Skin epidermis (tissue), 12 donors: ENCODE measurements around the gene DOK6.

ENCODE experiments used
- H3K27ac ChIP-seq, 21 experiments: fragments of 200-600 bp; sonication (generic) in 11 of 21; one replicate each; pipeline ENCODE4 v1.5.0; 2020; ENCODE audit warnings: mild to moderate bottlenecking in 3 of 21, inconsistent platforms in 2 of 21, moderate library complexity in 2 of 21
- H3K4me3 ChIP-seq, 7 experiments: fragments of 200-600 bp; sonication (generic) in 2 of 7; one replicate each; pipeline ENCODE4 v1.5.0; 2020; ENCODE audit warnings: inconsistent platforms in 2 of 7, mild to moderate bottlenecking in 2 of 7, moderate library complexity in 1 of 7

Gene DOK6

DNA sequence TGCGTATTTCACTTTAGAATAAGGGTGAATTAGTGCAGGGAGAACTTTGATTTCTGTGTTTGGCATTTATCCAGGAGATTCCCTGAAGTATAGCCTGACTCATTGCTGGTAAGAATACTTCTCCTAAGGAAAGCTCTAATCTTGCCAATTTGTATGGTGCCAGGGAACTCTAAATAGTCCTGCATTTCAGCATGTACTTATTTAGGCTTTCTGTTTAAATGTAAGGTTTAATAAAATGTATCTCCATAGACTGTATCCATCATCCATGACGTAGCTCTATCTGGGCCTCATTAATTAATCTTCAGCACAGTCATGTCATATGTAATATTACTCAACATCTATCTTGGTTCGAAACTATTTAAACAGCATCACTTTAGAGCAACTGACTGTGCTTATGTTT is 127.7 kb downstream of the DOK6 start:
- Histone ChIP-seq H3K27ac (no peak overlapping the region), H3K4me3 (no peak overlapping the region)

DNA sequence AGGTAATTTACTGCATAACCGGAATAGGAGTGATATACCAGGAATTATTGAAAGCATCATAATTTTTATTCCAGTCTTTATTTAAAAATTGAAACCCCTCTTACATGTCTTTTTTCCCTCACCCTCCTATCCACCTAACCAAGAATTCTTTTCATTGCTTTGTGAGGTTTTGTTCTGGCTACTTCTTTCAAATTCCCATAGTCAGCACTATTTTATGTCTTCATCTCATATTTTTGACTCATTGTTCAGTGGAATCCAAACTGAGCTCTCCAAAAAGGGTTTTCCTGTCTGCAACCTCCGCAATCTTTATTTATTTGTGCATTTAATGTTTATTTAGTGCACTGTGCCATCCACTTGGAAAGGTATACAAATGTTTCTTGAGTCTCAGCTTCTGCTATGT is 128.5 kb downstream of the DOK6 start:
- H3K27ac ChIP-seq: no peak overlapping the region
- no peak overlapping the region for H3K4me3 ChIP-seq

DNA sequence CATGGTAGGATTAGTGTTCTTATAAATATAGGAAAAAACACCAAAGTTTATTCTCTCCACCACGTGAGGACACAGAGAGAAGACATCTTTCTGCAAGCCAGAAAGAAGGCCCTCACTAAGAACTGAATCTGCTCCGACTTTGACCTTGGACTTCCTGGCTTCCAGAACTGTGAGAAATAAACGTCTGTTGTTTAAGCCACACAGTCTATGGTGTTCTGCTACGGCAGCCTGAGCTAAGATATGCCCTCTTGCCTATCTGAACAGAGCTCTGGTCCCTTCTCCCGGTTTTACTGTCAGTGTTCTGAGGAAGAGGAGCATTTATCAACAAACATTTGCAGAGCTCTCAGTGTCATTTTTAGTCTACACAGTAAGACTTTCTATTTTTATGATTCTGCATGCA is 131.3 kb downstream of the DOK6 start:
- H3K27ac ChIP-seq: no peak overlapping the region
- no peak overlapping the region for H3K4me3 ChIP-seq

DNA sequence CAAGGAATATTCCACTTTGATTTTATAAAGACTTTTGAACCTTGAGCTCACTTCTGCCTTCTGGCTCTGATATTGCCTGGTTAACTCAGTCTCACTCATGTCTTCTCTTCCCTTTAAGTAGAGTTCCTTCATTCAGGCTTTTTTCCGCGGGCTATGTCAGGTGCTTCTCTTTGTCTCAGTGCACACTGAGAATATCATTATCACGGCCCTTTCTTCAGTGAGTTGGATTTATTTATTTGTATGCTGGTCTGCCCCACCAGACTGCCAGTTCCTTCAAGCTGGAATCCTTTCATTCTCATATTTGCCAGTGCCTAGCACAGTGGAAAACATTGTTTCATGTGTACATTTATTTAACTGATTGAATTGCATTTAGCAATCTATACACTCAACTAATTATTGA is 136.5 kb downstream of the DOK6 start:
- H3K27ac ChIP-seq: no peak overlapping the region

DNA sequence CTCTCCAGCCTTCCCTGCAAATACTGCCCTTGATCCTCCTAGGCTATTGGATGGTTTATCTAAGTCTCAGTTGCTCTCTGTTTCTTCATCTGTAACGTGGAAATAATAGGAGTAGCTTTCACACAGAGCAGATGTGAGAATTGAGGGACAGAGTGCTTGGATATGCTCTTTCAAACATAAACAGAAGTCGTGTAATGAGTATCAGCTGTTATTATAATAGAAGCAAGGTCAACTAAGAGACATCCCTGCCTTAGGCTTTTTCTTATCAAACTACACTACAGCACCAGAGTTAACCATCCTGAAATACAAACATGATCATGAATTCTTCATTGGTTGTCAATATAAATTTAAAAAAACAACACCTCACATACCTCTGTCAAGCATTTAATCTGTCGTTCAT is 138.2 kb downstream of the DOK6 start:
- H3K4me3 ChIP-seq: no peak overlapping the region

More for the DNA sequence above, 136.5 kb downstream of the DOK6 start:
- H3K4me3 ChIP-seq: no peak overlapping the region

DNA sequence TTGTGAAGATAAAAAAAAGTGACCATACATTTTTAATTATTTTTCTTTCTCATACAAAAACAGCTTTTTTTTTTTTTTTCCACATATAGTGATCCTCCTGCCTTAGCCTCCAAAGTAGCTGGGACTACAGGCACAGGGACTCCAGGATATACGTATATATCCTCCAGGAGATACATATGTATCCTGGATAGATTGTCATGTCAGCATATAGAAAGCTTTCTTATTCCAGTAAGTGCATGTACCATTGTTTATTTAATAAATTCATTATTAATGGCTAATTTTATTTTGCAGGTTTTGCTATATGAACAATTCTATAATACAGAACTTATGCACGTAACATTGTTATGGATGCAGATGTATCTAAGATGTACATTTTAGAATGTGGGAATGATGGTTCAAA is 138.7 kb downstream of the DOK6 start:
- H3K27ac ChIP-seq: no peak overlapping the region

More for the DNA sequence above, 138.2 kb downstream of the DOK6 start:
- no peak overlapping the region for H3K27ac ChIP-seq

DNA sequence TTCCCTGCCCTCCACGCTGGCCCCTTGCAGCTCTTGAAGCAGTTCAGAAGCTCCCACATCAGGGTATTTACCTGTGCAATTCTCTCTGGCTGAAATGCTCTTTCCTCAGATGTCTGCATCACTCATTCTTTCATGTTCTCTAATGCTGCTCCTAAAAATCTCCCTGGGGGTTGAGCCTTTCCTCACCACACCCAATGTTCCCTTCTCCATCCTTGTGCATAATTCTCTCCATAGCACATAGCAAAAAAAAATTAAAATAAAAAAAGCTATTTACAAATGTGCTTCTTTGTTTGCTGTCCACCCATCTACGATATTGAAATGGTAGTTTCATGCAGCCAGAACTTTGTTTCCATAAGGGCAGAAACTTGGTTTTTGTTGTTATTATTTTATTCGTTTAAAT is 155.5 kb downstream of the DOK6 start:
- H3K27ac ChIP-seq: no peak overlapping the region
- no peak overlapping the region for H3K4me3 ChIP-seq

More for the DNA sequence above, 138.7 kb downstream of the DOK6 start:
- no peak overlapping the region for H3K4me3 ChIP-seq

DNA sequence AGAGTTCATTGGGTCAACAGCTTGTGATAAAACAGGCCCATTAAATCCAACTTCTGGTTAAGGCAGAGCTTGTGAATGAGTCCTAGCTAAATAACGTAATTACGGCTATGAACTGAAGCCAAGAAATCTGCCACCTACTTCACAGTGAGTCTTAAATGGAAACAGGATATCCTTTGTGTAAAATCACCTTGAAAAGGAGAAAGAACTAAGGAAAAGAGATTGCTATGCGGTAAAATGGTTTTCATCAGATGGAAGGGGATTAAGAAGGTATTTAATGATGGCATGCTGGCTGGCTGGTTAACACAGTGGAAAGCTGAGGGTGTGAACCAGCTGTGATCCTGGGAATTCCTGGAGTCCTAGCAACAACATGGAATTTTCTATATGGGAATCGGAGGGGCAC is 156.6 kb downstream of the DOK6 start:
- Histone ChIP-seq H3K27ac (no peak overlapping the region), H3K4me3 (no peak overlapping the region)

DNA sequence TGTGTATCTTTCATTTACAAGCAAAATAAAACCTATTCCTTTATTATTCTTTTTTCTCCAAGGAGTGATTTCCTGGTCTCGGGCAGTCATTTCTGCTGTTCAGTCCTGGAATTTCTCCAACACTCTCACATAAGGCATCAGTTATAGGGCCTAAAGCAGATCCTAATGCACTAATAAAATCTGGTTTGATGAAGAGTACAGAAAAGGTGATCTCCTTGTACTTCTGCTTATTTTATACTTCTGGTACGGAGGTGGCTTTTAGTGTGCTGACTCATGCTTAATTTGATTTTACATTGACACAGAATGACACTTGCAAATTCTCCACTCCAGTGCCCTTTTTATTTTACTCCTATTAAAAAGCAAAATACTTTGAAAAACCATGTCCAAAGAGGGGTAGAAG is 157.4 kb downstream of the DOK6 start:
- no peak overlapping the region for H3K4me3 ChIP-seq
- no peak overlapping the region for H3K27ac ChIP-seq

DNA sequence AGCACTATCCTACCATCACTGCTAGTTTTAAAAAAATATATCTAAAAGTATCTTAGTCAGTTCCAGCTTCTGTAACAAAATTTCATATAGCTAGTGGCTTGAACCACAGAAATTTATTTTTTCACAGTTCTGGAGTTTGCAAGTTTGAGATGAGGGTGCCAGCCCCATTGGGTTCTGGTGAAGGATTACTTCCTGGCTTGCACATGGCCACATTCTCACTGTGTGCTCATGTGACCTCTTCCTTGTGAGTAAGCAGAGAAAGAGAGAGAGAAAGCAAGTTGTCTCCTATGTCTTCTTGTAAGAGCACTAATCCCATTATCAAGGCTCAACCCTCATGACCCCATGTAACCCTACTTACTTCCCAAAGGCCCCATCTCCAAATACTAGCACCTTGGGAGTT is 158.9 kb downstream of the DOK6 start:
- Histone ChIP-seq H3K4me3 (no peak overlapping the region), H3K27ac (no peak overlapping the region)

DNA sequence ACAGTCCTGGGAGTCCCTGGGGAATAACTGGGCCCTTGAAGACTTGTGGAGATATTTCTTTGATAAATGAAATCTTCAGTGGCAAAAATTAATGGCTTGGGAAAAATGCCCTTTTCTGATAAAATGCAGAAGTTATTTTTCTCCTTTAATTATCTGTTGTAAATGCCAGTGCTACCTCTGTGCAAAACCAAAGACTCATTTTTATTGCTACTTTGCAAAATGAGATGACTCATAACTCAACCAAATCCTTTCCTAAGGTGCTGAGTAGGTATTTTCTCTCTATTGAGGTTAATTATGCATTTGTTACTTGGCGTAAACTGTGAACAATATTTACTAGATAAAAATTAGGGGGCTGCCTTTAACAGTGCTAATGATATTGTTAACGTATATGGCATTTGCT is 163.9 kb downstream of the DOK6 start:
- Histone ChIP-seq H3K4me3 (no peak overlapping the region), H3K27ac (no peak overlapping the region)

DNA sequence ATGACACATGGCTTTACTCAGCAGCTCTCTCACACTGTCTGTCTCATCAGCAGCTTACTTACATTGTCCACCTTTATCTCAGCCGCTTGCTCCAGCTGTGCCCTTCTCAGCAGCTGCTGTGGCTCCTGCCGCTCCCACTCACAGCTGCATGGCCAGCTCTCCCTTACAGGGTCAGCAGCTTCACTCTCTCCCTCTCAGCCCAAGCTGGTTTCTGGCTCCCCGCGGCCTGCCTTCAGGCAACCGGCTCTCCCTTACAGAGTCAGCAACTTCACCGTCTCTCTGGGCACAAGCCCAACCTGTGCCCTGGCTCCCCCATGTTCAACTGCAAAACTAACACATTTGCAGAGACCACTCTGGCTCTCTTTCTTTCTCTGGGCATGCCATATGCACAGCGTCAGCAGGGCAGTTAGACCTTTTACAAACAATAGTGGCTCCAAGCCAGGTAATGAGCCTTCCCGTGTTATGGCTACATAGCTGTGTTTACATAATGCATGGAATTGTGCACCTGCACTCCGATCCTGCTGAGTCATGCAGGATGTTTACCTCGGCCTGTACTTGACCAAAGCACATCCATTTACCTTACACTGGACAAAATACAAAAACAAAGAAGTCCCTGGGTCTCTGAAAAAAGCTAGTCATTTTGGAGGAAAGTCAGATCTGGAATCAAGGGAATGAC is 167.3 kb downstream of the DOK6 start:
- H3K4me3 ChIP-seq: no peak overlapping the region
- H3K27ac ChIP-seq: no peak overlapping the region

DNA sequence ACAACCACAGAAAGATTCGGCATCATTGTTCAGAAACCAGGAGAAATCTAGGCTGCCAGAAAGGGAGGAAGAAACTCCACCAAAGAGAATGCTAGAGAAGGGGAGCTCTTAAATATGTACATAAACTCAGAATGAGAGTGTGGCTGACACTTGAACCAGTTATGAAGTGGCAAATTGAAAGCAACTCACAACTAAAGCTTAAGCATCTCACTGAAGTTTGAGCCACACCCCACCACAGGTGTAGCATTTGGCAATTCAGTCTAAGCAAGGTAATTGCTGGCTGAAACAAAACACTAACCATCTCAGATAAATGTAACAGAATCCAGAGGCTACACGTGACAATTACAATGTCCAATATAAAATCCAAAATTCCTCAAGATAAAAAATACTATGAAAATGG is 168.4 kb downstream of the DOK6 start:
- Histone ChIP-seq H3K27ac (no peak overlapping the region), H3K4me3 (no peak overlapping the region)

DNA sequence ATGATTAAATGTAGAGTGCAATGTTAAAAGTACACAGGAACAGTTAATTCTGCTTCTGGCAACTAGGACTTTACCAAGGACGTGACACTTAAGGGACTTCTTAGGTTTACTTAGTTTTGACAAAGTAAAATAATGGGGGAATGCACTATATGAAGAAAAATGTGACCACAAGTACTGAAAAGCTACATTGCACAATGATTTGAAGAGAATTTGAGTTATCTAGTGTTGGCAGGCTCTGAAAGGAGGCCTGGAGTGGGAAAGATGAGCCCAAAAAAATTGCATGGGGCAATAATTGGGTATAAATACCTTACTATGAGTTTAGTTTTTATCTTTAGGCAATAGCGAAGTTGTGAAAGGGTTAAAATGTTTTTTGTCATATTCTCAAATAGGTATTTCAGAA is 173.7 kb downstream of the DOK6 start:
- Histone ChIP-seq H3K27ac (no peak overlapping the region), H3K4me3 (no peak overlapping the region)

DNA sequence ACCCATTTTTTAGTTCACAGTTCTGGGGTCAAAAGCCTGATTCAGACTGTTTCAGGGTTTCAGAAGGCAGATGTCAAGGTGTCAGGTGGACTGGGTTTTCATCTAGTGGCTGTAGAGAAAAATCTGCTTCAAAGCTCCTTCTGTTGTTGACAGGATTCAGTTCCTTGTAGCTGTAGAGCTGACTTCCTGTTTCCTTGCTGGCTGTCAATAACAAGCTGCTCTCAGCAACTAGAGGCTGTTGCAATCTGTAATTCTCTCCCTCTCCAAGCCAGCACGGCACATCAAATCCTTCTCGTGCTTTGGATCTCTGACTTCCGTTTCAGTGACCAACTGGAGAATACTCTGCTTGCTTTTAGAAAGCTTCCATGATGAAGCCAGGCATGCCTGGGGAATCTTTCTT is 179.4 kb downstream of the DOK6 start:
- H3K4me3 ChIP-seq: no peak overlapping the region
- no peak overlapping the region for H3K27ac ChIP-seq

DNA sequence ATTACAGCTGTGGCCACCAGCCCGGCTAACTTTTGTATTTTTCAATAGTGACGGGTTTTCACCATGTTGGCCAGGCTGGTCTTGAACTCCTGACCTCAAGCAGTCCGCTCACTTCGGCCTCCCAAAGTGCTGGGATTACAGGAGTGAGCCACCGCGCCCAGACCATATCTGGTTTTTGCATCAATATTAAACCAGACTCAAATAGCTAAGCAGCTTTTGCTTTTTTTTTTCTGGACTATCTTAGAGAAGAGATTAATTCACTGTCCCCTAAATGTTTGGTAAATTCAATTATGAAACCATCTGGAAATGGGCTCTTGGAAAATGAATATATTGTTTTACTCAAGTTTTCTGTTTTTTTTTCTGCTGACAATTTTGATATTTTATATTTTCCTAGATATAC is 183.7 kb downstream of the DOK6 start:
- Histone ChIP-seq H3K4me3 (no peak overlapping the region), H3K27ac (no peak overlapping the region)

DNA sequence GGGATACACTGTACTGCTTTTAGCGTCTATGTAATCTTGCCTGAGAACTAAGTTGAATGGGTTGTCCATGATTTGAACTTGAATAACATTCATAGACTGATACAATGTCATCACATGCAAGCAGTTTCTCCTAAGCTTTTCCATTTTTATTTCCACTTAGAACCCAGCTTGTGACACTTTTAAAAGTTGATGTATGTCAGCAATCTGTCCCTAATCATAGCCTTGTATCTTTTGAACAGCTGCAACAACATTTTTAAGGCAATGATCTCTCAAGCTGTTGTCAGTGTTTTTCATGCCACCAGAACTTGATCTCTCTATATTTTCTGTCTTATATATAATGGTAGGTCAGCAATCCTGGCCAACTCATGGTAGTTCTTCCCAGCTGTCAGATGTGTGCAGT is 185.0 kb downstream of the DOK6 start:
- H3K27ac ChIP-seq: no peak overlapping the region
- H3K4me3 ChIP-seq: no peak overlapping the region

DNA sequence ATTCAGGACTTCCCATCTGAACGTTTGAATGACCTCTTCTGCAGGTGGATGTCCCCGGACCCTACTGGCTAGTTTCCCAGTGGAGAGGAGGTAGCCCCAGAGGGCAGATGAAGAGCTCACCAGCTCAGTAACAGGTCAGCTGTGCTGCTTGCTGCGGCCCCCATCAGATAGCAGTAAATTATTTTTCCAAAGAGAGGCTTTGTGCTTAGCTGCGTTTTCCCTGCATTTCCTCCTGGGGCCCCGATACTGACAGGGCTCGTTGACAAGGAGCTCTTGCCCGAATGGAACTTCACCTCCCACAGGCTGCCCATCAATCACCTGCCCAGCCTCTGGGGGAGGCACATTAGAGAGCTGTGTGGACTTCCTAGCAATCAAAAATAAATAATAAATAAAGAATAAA is 185.8 kb downstream of the DOK6 start:
- H3K4me3 ChIP-seq: no peak overlapping the region
- no peak overlapping the region for H3K27ac ChIP-seq

DNA sequence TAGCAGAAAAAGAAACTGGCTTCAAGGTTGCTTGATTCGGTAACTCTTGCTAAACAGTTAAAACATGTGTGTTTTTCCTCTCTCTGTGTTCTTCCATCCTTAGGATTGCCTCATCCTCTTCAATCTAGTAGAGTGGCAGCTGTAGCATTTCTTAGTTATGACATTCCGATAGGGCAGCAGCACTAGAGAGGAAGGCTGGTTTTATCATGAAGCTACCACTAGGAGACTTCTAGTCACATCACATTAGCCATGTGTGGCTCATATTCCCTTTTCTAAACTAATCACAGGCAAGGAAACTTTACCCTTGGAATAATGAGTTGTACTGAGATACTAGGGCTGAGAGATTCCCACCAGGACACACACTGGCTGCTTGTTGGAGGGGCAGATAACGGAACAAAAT is 187.6 kb downstream of the DOK6 start:
- no peak overlapping the region for H3K4me3 ChIP-seq
- no peak overlapping the region for H3K27ac ChIP-seq

DNA sequence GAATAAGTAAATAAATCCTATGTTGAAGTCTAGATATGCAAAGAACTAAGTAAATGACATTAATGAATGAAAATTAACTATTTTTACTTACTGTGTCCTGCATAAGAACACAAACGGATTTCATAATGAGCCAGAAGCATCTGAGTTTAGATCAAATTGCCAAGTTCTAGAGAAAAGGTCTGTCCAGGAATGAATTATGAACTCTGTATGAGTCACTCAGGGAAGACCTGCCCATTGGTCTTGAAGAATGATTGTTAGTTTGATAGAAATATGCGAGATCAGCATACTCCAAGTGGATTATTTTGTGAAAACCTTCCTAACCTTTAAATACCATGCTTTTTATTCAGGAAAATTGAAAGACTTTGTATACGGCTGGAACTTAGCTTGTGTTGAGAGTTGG is 189.5 kb downstream of the DOK6 start:
- H3K27ac ChIP-seq: no peak overlapping the region
- H3K4me3 ChIP-seq: no peak overlapping the region

DNA sequence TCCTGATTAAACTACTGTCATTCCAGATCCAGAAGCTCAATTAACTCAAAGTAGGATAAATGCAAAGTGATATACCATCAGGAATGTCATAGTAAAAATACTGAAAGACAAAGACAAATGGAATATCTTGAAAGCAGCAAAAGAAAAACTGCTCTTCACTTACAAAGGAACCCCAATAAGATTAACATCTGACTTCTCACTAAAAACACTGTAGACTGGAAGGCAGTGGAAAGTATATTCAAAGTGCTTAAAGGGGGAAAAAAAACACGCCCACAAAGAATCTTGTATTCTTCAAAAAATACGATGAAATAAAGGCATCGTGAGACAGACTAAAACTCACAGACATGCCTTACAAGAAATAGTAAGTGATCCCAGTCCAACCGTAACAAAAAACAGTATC is 195.7 kb downstream of the DOK6 start:
- Histone ChIP-seq H3K27ac (no peak overlapping the region), H3K4me3 (no peak overlapping the region)

DNA sequence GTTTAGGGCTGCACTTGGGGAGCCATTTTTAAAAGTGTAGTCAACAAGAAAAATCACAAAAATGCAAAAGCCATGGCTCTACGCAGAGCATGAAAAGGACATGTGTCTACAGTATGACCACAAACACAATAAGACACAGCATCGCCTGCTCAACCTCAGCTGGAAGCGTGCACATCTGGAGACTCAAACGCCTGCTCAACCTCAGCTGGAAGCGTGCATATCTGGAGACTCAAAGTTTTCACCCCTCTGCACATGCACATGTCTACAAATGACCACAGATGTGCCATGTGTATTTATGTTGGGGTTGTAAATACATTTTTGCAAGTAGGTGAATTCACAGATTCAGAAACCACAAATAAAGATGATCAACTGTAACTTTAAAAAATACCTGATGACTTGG is 196.9 kb downstream of the DOK6 start:
- Histone ChIP-seq H3K27ac (no peak overlapping the region), H3K4me3 (no peak overlapping the region)

DNA sequence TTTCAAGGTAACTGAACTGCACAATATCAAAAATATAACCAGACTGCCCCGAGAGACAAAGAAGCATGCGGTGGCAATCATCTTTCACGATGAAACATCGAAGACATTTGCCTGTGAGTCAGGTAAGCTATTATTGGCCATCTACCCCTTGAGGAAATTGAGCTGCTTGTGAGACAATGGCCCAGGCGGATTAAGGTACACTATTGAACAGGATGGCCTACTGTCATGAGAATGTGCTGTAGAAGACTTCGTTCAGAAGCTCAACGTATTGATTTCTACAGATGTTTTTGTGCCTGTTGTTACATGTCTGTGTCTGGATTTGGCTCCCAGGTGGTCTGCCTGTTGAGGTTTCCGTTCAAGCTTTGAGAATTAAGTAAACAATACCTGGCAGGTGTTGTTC is 198.7 kb downstream of the DOK6 start:
- no peak overlapping the region for H3K27ac ChIP-seq
- no peak overlapping the region for H3K4me3 ChIP-seq
